GM18520 (cell line): Measurements from ENCODE around the gene SCYGR8.
"Not testable (repeated sequence)": the region's sequence is repeated elsewhere in the genome, so short reads cannot be mapped to it uniquely, and the experiment has no call there.

Source experiments
- ATAC-seq: cut with Tn5 transposase; IDR thresholded peaks from one replicate; pipeline ENCODE4 v1.9.1; 2021; ENCODE audit not compliant: unreplicated experiment

Gene SCYGR8

GRCh38 chr2:227745594-227745993 is at the start of gene SCYGR8:
Gene SCYGR8, plus strand, starts transcription at chr2:227745894. Its CDS starts 0 bp downstream, at chr2:227745894.
- no peak for ATAC-seq

- ATAC-seq: no peak
These were observed 48.6 kb upstream of the SCYGR8 start for GRCh38 chr2:227696990-227697679.

- ATAC-seq: no peak
These were observed 44.1 kb upstream of the SCYGR8 start for GRCh38 chr2:227701556-227701955.

- no peak for ATAC-seq
These were observed 42.4 kb upstream of the SCYGR8 start for GRCh38 chr2:227703280-227703732.

- no peak for ATAC-seq
These were observed 41.7 kb upstream of the SCYGR8 start for GRCh38 chr2:227703961-227704360.

GRCh38 chr2:227706859-227707258 is 38.8 kb upstream of the SCYGR8 start:
- ATAC-seq: no peak

- ATAC-seq: no peak
These were observed 38.3 kb upstream of the SCYGR8 start for GRCh38 chr2:227707390-227707789.

- ATAC-seq: no peak
These were observed 34.7 kb upstream of the SCYGR8 start for GRCh38 chr2:227710986-227711385.

- no peak for ATAC-seq
These were observed 32.4 kb upstream of the SCYGR8 start for GRCh38 chr2:227713291-227713690.

- ATAC-seq: no peak
These were observed 29.2 kb upstream of the SCYGR8 start for GRCh38 chr2:227716501-227716900.

GRCh38 chr2:227717687-227718567 is 27.8 kb upstream of the SCYGR8 start, which contains the start of gene SLC19A3:
Gene SLC19A3, minus strand, starts transcription at chr2:227718028. Its CDS starts 15,710 bp downstream, at chr2:227702318.
- no peak for ATAC-seq

GRCh38 chr2:227719641-227720040 is 26.1 kb upstream of the SCYGR8 start:
- no peak for ATAC-seq

GRCh38 chr2:227720680-227721079 is 25.0 kb upstream of the SCYGR8 start:
- no peak for ATAC-seq

GRCh38 chr2:227722821-227723220 is 22.9 kb upstream of the SCYGR8 start:
- ATAC-seq: not testable (repeated sequence)

GRCh38 chr2:227724394-227725039 is 21.2 kb upstream of the SCYGR8 start, which contains the start of gene SCYGR6:
Gene SCYGR6, minus strand, starts transcription at chr2:227724757. Its CDS starts 0 bp downstream, at chr2:227724757.
- no peak for ATAC-seq

- no peak for ATAC-seq
These were observed 17.7 kb upstream of the SCYGR8 start, which contains the start of gene SCYGR7 for GRCh38 chr2:227728035-227728434. Gene SCYGR7, plus strand, starts transcription at chr2:227728335. Its CDS starts 0 bp downstream, at chr2:227728335.

- no peak for ATAC-seq
These were observed 6.3 kb upstream of the SCYGR8 start for GRCh38 chr2:227739351-227739750.

- not testable (repeated sequence) for ATAC-seq
These were observed 5.0 kb upstream of the SCYGR8 start for GRCh38 chr2:227740705-227741104.

GRCh38 chr2:227748079-227748478 is 2.4 kb downstream of the SCYGR8 start:
- ATAC-seq: no peak

GRCh38 chr2:227756261-227756660 is 10.6 kb downstream of the SCYGR8 start:
- not testable (repeated sequence) for ATAC-seq
